RWPE2 (cell line): ENCODE results near the gene OSBPL7.
A peak's percentile ranks its signal among the peaks of the same experiment; 100 is the strongest.

ENCODE experiments used
- ATAC-seq: fragments of 200-7000 bp; cut with Tn5 transposase; 3 replicates; pipeline ENCODE4 v1.9.1; 2021; ENCODE audit warnings: low read depth
- DNase-seq: peaks from one replicate; pipeline ENCODE4 v3.0.0-alpha.2; 2020; ENCODE audit warnings: low spot score
- H3K27ac ChIP-seq: fragments of 450-650 bp; 2 replicates; pipeline ENCODE4 v1.5.1; 2017; ENCODE audit warnings: mild to moderate bottlenecking; ENCODE audit not compliant: poor library complexity, severe bottlenecking
- H3K27me3 ChIP-seq: fragments of 250-450 bp; sonication (Bioruptor Pico); 2 replicates; pipeline ENCODE4 v1.5.1; 2021; ENCODE audit warnings: mild to moderate bottlenecking, moderate library complexity; ENCODE audit not compliant: insufficient read depth, poor library complexity, severe bottlenecking
- H3K36me3 ChIP-seq: fragments of 250-450 bp; sonication (Bioruptor Pico); 2 replicates; pipeline ENCODE4 v1.5.1; 2020; ENCODE audit warnings: low read depth, mild to moderate bottlenecking, moderate library complexity
- H3K4me1 ChIP-seq: fragments of 250-450 bp; sonication (Bioruptor Pico); 2 replicates; pipeline ENCODE4 v1.5.1; 2021; ENCODE audit warnings: mild to moderate bottlenecking, moderate library complexity; ENCODE audit not compliant: insufficient read depth, poor library complexity, severe bottlenecking
- H3K4me3 ChIP-seq: fragments of 250-450 bp; sonication (Bioruptor Pico); 2 replicates; pipeline ENCODE4 v1.5.1; 2021; ENCODE audit warnings: mild to moderate bottlenecking, moderate library complexity; ENCODE audit not compliant: severe bottlenecking
- H3K9me3 ChIP-seq: fragments of 250-450 bp; sonication (Bioruptor Pico); 2 replicates; pipeline ENCODE4 v1.5.1; 2021; ENCODE audit warnings: mild to moderate bottlenecking, moderate library complexity; ENCODE audit not compliant: severe bottlenecking
- CTCF ChIP-seq: fragments of 450-650 bp; IDR thresholded peaks from one replicate; pipeline ENCODE4 v1.5.1; 2017; ENCODE audit warnings: mild to moderate bottlenecking, moderate library complexity; ENCODE audit not compliant: poor library complexity, severe bottlenecking

The OSBPL7 gene

DNA sequence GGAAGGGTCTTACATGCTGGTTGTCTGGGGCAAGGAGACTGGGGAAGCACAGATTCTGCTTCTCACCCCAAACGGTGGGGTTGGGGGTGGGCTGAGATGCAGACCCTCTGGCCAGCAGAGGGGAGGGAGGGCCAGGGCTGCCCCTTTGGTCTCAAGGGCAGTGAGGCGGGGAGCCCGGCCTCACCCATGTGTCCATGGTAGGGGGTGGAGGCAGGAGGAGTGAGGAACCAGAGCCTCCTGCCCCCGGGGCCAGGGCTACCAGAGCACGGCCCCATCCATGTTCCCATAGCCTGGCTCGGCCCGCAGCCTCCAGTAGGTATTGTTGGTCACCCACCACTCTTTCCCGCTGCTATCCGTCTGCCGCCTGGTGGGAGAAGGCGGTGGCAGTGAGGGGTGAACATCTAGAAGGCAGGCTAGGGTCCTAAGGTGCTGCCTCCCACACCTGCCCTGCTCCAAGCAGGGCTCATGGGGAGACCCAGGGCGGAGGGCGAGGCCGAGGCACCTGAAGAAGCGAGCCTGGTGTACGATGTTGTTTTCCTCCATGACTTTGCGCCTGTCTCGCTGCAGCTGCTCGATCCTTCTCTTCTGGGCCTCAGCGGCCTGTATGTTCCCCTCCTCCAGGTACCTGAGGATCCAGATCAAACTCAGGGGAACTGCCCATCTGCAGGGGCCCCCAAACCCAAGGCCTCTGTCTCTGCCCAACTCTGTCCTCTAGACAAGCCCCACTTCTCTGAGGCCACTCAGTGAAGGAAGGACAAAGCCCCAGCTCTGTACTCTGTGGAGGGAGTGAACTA, 13.4 kb downstream of the OSBPL7 start:
- Histone ChIP-seq H3K4me1 (peaks cover 10% of the 10 kb centered on the region), H3K36me3 (peaks cover 7% of the 10 kb centered on the region; the same call in 1 of the 2 replicates)

GRCh38 chr17:47807421-47807820, 14.2 kb downstream of the OSBPL7 start:
- TF ChIP-seq CTCF: no peak
- H3K36me3 ChIP-seq: peaks cover 7% of the 10 kb centered on the region; the same call in 1 of the 2 replicates
- DNase-seq: no peak
- no peaks in the 10 kb centered on the region for H3K9me3 ChIP-seq
- H3K27ac ChIP-seq: no peak overlapping the region
- no peak overlapping the region for H3K4me3 ChIP-seq
- peaks cover 10% of the 10 kb centered on the region for H3K4me1 ChIP-seq
- no peak for ATAC-seq
- H3K27me3 ChIP-seq: no peaks in the 10 kb centered on the region

More for the DNA sequence above, 13.4 kb downstream of the OSBPL7 start:
- peak; percentile 47 for DNase-seq
- TF ChIP-seq CTCF: no peak
- Histone ChIP-seq H3K9me3 (no peaks in the 10 kb centered on the region), H3K27ac (no peak overlapping the region), H3K4me3 (no peak overlapping the region), H3K27me3 (no peaks in the 10 kb centered on the region)
- no peak for ATAC-seq

- TF ChIP-seq CTCF: no peak
- Histone ChIP-seq H3K36me3 (peaks cover 7% of the 10 kb centered on the region; the same call in 1 of the 2 replicates), H3K9me3 (no peaks in the 10 kb centered on the region), H3K27me3 (no peaks in the 10 kb centered on the region), H3K4me3 (no peak overlapping the region), H3K27ac (no peak overlapping the region), H3K4me1 (peaks cover 10% of the 10 kb centered on the region)
- ATAC-seq (no peak), DNase-seq (no peak)
Observed at GRCh38 chr17:47806913-47807255, 14.7 kb downstream of the OSBPL7 start.

GRCh38 chr17:47806026-47806912, 15.3 kb downstream of the OSBPL7 start:
- Histone ChIP-seq H3K4me3 (no peak overlapping the region), H3K27ac (no peak overlapping the region), H3K27me3 (no peaks in the 10 kb centered on the region), H3K4me1 (peaks cover 10% of the 10 kb centered on the region), H3K9me3 (no peaks in the 10 kb centered on the region), H3K36me3 (peaks cover 7% of the 10 kb centered on the region; the same call in 1 of the 2 replicates)
- no peak for ATAC-seq
- no peak for DNase-seq
- no peak for TF ChIP-seq CTCF
